Islet of Langerhans (tissue), 1 donor: ENCODE measurements around the gene LPCAT1.

ENCODE experiments used
- FAIRE-seq: peaks from one replicate; lab custom pipeline; 2011; peaks lifted over from hg19 to GRCh38; lab: Jason Lieb, UNC

LPCAT1 gene

DNA sequence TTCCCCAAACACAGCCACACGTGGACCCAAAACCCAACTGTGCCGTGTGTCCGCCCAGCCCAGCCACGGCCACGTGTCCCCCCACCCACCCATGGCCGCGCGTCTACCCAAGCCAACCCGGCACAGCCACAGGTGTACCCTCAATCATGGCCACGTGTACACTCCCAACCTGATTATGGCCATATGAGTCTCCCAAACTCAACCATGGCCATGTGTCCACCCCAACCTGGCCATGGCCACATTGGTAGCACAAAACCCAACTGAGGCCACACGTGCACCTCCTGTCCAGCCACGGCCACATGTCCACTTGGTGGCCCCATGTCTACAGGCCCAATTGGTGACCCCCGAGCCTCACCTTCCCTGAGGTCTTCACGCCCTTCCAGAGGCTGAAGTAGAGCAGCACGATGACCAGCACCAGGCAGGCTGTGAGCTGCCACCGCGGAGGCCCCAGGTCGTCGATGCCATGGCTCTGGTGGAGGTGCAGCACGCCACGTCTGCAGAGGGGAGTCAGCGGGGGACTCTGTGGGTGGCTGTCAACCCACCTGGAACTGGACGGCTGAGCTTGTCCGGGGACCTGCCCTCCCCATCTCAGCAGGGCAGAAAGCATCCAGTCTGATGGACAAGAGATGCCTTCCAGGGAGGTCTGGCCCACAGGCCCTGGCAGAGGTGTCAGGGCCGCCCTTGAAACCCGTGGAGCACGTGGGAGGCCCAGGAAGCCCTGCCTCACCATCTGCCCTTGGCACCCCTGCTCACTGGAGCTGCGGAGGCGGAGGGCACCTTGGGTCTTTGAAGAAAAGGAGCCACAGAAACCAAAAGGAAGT is 102.0 kb downstream of the LPCAT1 start:
- no peak for FAIRE-seq

DNA sequence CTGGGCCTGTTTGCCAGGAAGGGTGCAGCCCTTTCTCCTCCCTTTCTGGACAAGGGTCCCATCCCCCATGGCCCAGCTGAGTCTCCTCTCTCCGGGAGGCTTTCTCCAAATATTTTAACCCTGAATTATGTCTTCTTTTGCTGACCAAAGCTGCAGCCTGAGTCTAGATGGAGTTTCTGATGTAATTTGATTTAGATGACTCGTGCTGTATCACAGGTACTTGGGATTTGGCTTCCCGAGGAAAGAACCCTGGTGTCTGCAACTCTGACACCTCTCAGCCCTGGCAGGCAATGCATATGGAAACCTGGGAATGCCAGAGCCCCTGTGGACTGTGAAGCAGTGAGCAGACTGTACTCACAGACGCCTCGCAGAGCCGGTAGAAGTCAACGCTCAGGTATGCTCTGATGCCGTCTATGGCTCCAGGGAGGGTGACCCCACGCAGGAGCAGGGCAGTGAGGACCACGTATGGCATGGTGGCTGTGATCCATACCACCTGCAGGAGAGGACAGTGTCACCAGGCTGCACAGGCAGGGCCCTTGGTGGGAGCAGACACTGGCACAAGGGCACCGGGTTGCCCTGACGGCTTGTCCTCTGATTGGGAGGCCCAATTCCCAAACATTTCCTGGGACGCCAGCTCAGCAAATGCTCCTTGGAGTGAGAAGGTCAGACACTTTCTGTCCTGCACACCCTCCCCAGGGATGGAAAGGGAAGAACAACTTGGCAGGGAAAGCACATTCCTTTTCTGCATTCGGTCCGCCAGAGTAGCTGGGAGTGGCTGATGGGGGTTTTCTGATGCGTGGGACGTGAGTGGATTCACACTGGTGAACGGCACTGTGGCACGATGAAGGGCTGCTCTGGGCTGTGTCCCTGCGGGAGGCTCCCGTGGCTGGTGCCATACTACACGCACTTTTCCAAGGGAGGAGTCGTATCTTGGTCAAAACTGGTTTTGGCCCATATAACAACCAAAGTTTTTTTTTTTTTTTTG is 103.3 kb downstream of the LPCAT1 start:
- FAIRE-seq: no peak

DNA sequence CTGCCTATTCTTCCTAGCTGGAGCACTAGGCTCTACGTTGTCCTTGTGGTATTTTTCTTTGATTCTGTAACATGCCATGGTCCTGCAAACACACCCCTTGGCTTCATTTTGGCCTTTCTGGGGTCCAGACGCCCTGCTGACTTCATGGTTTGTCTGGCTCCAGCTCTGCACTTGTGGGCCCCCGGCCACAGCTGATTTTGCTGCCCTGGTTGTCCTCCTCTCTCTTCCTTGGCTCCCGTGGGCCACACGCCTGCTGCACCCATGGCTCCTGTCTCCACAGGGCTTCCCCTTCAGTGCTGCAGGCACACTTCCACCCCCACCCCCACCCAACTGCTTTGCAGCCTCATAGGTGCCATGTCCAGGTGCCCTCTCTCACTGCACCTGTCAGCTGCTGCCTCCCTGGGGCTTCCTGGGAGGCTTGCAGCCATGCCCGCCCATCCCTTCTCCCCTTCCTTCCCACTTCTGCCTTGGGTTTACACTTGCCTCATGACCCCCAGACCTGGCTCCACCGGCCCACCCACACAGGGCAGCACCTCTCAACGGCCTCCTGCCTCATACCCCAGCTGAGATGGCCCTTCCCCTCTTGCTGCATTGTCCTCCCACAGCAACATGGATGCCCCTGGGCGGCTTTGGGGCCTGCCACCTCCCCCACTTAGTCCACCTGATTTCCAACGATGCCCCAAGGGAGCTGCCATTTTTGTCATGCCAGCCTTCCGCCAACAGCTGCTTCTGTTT is 104.1 kb downstream of the LPCAT1 start:
- FAIRE-seq: no peak

DNA sequence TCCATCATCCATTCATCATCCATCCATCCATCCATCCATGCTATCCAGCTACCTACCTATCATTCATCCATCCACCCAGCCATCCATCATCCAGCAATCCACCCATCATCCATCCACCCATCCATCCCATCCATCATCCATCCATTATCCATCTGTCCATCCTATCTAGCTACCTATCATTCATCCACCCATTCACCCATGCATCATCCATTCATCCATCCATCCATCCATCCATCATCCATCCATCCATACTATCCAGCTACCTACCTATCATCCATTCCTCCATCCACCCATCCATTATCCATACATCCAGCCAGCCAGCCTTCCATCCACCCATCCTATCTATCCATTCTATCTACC is 104.9 kb downstream of the LPCAT1 start:
- FAIRE-seq: no peak

DNA sequence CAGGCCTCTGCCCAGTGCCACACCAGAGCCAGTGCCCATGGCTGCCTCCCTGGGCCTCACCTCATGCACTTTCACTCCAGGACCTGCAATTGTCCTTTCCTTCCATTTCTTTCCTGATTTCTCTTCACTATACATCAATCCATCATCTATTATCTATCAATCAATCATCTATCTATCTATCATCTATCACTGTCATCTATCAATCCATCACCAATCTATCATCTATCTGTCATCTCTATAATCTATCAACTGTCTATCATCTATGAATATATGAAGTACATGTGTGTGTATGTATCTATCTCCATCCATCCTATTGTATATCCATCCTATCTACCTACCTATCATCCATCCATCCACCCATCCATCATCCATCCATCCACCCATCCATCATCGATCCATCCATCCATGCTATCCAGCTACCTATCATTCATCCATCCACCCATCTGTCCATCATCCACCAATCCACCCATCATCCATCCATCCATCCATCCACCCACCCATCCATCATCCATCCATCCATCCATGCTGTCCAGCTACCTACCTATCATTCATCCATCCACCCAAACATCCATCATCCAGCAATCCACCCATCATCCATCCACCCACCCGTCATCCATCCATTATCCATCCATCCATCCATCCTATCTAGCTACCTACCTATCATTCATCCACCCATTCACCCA is 105.4 kb downstream of the LPCAT1 start:
- FAIRE-seq: no peak

DNA sequence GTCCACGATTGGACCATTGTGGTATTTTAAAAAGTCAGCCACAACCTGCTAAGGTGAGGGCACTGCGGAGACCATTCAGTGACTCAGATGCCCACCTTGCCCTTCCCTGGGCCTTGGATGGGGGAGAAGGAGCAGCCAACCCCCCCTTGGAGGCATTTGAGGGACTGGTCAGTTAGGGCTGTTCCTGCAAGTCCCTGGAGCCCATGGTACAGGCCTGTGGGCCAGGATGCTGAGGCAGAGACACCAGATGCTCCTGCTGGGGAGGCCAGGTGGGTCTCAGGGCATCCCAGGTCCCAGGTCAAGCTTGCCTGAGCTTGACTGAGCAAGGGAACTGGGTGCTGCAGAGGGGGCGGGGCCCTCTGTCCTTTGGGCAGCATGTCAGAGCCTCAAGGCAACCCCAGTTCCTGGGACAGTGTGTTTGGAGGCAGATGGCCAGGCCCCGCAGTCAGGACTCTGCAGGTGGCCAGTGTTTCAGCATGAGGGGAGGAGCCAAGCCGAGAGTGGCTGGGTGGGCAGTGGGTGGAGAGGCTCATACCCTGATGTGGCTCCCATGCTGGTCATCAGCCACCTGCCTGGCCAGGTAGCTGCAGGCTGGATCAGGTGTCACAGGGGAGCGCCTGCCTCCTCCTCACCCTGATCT is 106.1 kb downstream of the LPCAT1 start:
- FAIRE-seq: no peak

DNA sequence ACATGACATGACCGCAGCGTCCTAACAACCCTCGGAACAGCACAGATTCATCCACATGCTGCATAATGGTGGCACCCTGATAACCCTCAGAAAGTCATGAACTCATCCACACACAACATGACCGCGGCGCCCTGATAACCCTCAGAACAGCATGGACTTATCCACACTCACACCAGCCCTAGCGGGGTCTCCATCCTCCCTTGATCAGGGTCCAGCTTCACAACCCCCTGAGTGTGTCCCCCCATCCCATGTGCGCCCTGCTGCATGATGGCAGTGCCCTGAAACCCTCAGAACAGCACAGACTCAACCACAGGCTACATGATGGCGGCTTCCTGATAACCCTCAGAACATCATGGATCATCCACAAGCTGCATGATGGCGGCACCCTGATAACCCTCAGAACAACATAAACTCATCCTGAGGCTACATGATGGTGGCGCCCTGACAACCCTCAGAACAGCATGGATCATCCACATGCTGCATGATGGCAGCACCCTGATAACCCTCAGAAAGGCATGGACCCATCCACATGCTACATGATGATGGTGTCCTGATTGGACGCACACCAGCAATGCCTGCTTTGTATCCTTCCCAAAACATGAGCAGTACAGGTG is 106.8 kb downstream of the LPCAT1 start:
- FAIRE-seq: no peak

DNA sequence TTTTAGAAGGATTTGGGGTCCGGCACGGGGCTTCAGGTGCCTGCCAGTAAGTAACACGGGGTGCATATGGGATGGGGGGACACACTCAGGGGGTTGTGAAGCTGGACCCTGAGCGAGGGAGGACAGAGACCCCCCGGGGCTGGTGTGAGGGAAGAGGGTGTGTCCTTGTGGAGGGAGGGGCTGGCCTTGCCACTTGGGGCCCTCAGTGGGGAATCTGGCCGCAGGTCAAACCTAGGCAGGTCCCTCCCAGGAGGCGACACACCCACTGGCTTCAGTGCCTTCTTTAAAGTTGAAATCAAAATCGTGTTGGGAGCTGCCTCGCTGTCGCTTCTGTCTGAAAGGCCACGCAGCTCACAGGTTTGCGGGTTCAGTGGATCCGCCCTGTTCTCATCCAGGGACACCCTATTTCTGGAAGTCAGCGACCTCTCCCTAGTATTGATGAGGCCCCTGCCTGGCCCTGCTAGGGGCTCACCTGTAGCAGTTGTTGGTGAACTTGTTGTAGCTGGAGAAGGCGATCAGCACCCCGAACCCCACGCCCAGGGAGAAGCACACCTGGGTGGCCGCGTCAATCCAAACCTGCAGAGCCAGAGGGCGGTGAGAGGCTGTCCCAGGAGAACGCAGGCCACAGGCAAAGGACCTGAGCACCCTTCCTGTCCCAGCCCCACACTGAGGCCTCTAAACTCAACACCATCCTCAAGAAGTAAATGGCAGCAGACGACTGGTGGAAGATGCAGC is 108.0 kb downstream of the LPCAT1 start:
- FAIRE-seq: no peak

DNA sequence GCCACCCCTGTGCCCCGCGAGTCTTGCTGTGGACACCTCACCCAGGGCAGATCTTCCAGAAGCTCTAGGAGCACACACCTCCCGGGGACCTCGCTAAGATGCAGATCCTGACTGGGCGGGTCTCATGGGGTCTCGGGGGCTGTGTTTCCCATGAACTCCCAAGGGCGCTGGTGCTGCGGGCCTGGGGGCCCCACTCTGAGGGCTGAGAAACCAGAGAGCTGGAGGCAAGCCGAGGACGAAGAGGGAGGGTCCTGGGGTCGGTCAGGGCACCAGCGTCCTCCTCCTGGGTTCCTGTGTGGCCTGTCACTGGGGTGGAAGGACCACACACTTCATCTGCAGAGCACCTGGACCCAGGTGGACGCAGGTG is 108.7 kb downstream of the LPCAT1 start:
- no peak for FAIRE-seq

DNA sequence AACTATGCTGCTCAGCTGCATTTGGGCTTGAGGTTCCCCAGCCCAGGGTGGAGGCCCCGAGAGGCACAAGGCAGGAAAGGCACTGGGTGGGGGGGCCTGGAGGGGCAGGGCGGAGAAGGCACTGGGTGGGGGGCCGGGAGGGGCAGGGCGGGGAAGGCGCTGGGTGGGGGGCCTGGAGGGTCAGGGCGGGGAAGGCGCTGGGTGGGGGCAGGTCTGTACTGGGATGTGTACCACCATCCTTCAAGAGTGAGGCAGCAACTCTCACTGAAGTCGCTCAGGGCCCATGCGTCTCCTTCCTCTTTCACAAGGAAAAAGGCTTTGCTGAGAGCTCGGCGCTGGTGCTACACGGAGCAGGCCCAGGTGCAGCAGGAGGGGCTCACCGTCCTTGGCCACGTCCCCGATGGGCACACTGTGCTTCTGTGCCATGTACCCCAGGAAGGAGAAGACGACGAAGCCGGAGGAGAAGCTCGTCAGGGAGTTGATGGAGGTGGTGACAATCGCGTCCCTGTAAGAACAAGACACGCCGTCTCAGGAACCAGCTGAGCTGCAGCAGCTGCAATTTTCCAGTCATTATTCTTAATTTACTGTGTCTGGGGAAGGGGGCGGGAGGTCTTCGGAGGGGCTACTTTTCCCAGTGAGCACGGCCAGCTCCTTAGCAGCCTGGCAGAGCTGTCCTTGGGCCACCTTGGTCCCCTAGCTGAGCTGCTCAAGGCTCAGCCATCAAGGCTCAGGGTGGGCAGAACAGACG is 109.3 kb downstream of the LPCAT1 start:
- FAIRE-seq: no peak

DNA sequence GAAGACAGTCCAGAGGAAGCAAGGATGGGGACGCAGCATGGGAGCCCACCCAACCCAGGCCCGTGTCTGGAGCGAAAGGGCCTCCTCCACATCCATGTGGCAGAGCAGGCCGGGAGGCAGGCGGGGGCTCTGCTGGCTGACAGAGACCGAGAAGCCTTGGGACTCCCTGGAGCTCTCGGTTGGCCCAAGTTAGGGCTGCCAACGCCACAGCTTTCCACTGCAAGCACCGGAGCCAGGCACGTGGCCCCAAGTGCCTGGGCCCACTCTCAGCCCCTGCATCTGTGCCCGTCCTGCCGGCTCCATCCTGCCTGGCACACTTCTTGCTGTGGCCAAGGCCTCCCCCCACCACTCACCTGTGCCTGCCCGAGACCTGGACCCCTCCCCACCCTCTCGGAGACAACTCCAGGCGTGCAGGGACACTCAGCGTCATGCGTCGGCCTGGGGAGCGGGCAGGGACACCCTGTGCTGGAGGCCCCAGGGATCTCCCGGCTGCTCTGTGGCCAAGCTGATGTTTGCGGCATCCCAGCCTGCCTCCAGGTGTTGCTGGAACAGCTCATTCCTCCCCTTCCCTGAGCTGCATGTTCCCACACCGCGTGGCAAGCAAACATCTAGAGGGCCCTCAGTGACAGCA is 110.0 kb downstream of the LPCAT1 start:
- FAIRE-seq: no peak

DNA sequence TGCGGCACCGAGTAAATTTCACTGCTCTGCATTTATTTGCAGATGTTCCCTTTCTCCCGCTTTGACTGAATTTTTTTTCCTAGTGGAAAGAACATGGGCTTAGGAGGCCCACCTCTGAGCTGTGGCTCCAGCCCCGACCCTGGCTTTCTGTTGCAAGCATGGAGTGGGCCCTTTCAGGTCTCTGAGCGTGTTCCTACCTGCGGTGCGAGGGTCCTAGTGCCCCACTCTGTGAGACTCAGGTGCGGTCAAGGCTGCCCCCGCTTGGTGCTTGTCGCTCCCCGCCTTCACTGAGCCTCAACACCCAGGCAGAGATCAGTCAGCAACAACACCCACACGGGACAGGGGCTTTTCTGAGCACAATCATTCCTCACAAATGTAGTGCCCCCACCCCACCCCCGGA is 110.5 kb downstream of the LPCAT1 start:
- FAIRE-seq: no peak

DNA sequence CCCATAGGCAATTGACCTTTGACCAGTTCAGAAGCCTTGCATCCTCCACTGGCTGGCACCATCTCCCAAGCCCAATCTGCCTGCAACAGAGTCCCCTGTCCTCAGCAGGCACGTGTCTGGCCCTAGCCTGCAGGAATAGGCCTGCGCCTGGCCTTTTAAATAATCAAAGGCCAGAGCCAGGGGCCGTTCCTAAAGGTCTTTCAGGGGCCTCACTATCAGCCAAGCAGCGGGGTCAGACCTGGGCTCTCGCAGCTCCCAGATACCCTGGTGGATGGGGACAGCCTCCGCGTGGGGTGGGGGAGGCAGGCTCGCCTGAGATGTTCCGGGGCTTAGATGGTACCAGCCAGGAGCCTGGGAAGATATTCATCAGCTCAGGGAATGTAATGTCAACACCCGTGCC is 111.1 kb downstream of the LPCAT1 start:
- no peak for FAIRE-seq

DNA sequence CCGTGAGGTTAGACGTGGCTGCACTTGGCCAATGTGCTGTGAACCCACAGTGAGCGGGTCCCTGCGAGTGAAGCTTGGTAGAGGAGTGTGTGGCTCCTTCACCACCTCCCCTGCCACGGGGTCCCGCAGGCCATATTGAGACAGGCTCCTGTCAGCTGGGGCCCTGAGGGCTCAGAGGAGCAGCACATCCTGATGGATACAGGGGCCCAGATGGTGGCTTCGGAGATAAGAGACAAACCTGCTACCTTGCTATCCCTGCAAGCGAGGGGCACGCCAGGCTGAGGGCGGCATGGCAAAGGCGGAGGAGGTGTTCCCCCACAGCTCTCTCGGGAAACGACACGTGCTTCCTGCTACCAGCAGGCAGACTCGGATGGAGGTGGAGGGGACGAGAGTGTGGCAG is 111.6 kb downstream of the LPCAT1 start:
- FAIRE-seq: no peak
